AG09309 (cell line): Measurements from ENCODE around the gene RGS6.

ENCODE experiments used
- DNase-seq: peaks from one replicate; pipeline ENCODE4 v3.0.0-alpha.2; 2010; ENCODE audit warnings: low read depth
- H3K4me3 ChIP-seq: 2 replicates; pipeline ENCODE4 v1.5.1; 2011; ENCODE audit warnings: mild to moderate bottlenecking, low read depth, low read length, moderate library complexity; ENCODE audit not compliant: control insufficient read depth
- TF ChIP-seq, protein P1 (sequence below): IDR thresholded peaks from 2 replicates; pipeline ENCODE4 v1.5.1; 2011; ENCODE audit warnings: mild to moderate bottlenecking, low read depth, low read length, inconsistent platforms; ENCODE audit not compliant: insufficient read depth, control insufficient read depth; ENCODE audit errors: missing control alignments

Gene RGS6

DNA sequence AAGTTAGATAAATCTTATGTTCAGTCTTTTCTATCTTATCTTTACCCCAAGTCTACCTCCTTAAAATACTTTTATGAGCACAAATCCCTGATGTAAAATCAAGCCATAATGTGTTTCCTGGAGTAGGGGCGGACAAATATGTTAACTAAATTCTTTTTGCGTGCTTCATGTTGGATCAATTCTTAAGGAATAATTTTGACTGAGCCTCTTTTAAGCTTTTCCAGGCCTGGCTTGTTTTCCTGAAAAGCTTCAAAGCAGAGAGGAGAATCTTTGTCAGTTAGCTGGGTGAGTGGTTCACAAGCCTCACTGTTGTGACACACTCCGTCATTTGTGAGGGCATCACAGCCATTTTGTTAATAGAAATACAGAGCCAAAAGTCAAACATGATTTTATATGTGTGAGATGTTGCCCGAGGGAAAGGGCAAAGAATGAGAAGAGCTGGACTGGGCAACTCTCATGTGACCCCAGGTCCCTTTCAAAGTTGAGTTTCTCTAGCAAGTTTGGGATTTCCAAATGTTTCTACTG, 468.9 kb downstream of the RGS6 start:
- no peak overlapping the region for H3K4me3 ChIP-seq
- TF ChIP-seq, protein P1, sequence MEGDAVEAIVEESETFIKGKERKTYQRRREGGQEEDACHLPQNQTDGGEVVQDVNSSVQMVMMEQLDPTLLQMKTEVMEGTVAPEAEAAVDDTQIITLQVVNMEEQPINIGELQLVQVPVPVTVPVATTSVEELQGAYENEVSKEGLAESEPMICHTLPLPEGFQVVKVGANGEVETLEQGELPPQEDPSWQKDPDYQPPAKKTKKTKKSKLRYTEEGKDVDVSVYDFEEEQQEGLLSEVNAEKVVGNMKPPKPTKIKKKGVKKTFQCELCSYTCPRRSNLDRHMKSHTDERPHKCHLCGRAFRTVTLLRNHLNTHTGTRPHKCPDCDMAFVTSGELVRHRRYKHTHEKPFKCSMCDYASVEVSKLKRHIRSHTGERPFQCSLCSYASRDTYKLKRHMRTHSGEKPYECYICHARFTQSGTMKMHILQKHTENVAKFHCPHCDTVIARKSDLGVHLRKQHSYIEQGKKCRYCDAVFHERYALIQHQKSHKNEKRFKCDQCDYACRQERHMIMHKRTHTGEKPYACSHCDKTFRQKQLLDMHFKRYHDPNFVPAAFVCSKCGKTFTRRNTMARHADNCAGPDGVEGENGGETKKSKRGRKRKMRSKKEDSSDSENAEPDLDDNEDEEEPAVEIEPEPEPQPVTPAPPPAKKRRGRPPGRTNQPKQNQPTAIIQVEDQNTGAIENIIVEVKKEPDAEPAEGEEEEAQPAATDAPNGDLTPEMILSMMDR = no peak
- no peak for DNase-seq

DNA sequence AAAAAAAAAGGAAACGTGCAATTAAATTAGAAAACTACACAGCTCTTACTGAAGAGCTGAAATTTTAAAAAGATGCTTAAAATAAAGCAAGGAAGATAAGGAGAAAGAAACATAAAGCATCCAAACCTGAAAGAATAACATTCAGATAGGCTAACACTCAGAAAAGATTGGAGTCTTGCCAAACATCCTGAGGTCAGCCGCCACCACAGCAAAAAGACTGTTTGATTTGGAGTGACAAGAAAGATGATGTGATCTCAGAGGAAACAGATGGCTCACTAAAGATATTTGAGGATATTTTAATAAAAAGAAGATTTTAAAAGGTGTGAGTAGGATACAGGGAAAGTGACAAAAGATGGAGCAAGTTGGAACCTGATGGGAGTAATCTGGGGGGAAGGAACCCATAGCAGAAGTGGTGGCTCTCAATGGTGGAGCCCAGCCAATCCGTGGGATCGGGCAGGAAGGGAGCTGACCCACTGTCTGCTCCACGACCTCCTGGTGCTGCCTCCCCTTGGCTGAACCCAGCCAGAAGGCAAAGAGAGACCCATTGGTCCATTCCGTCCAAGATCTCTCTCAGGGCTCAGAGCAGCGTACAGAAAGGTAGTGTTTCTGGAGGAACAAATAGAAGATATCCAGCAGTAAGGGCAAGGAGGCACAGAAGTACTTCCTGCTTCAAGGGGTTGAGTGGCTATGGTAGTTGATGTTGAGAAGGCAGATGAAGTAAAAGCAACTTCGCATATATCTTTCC, 469.6 kb downstream of the RGS6 start:
- TF ChIP-seq, protein P1 = no peak
- DNase-seq = no peak
- no peak overlapping the region for H3K4me3 ChIP-seq

DNA sequence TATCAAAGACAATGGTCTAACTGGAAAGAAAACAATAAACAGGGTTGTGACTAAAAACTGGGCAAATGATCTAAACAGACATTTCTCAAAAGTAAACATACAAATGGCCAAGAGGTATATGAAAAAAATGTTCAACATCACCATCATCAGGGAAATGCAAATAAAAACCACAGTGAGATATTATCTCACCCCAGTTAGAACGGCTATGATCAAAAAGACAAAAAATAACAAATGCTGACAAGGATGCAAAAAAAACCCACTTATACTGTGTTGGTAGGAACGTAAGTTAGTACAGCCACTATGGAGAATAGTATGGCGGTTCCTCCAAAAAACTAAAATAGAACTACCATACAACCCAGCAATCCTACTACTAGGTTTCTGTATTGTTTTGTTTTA, 470.1 kb downstream of the RGS6 start:
- no peak for DNase-seq
- TF ChIP-seq, protein P1 = no peak
- no peak overlapping the region for H3K4me3 ChIP-seq

DNA sequence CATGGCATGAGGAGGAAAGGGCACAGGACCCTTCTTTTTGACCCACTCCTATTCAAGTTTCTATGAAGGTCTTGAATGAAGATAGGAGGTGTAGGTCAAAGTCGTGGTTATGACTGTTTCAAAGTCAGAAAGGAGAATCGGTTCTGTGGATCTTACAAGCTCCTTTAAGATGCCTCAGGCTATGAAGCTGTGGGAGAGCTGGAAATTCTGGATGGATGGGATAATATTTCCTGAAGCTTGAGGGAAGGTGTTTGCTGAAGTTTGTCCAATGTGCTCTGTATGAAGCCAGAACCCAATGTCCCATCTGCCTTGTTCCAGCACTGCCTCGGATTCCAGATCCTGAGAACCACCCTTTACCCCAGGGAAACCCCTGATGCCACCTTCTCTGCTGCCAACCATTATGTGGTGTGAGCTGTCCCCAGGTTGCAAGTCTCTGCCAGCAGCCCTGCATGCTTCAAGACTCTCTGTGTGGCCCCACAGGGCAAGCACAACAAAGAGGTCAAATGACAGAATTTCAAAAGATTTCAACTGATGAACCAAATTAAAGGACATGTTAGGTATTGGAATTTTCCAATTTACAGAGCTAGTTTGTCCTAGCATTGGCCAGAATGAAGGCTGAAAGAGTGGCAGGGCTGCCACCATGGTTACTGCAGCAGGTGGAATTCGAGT, 472.0 kb downstream of the RGS6 start:
- no peak for DNase-seq
- TF ChIP-seq, protein P1 = no peak
- H3K4me3 ChIP-seq = no peak overlapping the region

DNA sequence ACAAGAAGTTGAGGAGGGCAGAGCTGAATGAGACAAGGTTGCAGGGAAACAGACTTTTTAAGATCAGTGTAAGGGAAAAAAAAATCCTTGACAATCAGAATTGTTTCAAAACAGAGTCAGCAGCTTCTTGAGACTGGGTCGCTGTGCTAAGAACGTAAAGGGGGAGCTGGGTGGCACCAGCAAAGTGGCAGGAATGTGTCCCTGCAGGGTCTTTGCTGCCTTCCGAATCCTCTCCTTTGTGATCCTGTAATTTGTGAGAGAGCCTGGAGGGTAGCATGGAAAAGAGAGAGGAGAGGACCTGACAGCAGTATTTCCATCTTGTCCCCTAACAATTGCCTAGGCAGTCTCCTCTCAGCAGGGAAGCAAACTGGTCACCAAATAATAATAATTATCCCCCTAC, 472.8 kb downstream of the RGS6 start:
- TF ChIP-seq, protein P1 = no peak
- H3K4me3 ChIP-seq = no peak overlapping the region
- DNase-seq = no peak

DNA sequence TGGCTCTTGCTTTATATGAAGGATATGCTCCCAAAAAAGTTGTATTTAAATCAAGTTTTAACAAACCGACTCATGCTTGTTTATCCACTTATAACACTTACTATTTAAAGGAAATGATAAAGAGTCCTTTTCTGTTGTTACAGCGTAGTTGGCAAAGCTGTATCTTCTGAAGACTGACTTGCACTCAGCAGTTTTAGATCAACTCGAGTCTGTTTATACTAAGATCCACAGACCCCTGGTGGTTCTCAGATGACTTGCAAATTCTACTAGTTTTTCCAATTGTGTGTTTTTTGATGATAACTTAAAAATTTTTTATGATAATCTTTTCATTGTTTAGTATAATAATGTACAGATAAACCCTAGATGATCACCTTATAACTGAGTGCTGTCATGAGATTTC, 475.8 kb downstream of the RGS6 start:
- H3K4me3 ChIP-seq = no peak overlapping the region
- TF ChIP-seq, protein P1 = no peak
- no peak for DNase-seq

DNA sequence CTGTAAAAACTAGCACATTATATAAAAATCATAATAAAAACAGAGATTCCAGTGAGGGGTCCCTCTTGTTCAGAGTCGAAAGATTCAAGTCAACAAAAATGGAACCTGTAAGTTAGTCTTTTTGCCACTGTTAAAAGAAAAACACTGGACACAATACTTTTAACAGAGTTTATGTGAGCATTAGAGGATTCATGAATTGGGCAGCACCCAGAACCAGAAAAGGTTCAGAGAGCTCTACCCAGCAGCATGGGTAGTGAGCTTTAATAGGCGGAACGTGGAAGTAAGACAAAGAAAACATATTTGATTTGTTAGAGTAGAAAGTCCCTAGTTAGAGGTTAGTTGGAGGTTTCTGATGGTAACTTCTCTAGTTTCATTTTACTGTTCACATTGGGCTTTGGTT, 476.8 kb downstream of the RGS6 start:
- DNase-seq = no peak
- TF ChIP-seq, protein P1 = no peak
- no peak overlapping the region for H3K4me3 ChIP-seq
